ENCODE measurements around the gene POFUT2.

The POFUT2 gene

GRCh38 chr21:45282283-45283034, 5.2 kb downstream of the POFUT2 start:
- DNase-seq, result no peak

- DNase-seq, result no peak
Observed at GRCh38 chr21:45281411-45282282, 6.0 kb downstream of the POFUT2 start.

GRCh38 chr21:45280969-45281368, 6.7 kb downstream of the POFUT2 start:
- DNase-seq, result no peak

- DNase-seq, result no peak
Observed at GRCh38 chr21:45280178-45280821, 7.4 kb downstream of the POFUT2 start.

DNA sequence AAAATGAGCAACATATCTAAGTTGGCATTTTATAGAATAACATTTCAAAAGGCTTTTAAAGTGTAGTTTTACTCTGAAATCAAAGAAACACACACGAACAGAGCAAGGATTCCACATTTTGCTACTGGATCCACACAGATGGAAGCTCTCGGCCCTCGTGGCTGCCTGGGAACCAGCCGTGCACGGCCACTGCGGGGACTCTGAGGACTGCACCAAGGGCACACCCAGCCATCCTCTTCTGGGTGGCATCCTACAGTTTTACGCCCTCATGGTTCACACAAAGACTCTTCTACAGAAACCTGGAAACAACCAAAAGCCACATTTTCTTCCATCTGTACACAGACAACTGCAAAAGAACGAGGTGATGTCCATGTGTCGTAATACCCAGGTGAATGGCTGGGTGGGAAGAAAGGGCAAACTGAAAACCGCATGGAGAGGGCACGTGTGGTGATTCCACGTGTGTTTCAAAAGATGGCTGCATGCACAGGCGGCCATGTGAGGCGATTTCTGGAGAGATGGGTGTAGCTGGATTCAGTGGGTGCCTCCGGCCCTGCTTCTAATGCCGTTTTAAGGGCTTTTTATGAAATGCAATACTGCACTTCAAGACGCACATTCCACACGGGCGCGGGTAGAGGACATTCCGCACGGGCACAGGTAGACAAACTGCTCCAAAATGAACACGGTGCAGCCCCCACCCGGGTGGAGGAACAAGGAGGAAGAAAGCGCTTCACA, 8.1 kb downstream of the POFUT2 start:
- DNase-seq, result no peak

GRCh38 chr21:45278156-45278911, 9.4 kb downstream of the POFUT2 start:
- no peak for DNase-seq

DNA sequence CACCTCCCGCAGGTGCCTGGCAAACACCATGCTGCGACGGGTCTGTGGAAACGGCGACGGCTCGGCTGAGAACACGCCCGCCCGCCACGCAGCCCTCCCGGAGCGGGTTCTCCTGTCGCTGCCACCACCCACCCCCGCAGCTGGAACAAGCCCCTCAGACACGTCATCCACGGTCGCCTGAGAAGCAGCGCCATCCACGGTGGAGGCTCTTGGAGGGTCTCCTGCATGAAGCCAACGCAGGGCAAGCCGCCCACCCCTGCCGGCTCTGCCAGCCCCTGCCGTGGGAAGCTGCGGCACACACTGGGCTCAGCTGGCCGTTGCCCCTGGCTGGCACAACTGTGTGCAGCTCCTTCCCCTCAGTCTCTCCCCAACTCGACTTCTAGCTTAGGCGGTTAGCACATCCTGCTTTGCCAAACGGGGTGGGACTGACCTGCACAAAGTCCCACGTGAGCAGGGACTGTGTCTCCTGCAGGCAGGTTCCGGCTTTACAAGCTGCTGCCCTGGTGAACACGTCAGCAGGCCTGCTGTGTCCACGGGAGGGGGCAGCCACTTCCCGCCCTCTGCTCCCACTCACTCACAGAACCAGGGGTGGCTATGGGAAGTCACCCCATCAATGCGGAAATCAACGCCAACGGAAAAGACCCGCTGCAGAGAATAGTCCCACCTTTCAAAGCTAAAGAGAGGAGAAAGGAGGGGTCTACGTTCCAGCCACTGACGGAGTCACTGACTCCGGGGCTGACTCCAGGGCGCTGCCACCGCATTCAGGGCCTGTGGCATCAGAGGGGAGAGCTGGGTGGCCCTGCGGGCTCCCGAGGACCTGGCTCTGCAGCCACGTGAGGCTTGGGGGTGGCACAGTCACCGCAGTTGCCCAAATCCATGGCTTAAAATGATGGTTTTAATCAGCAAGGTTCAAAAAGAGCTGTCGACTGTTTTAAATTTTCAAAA, 10.3 kb downstream of the POFUT2 start:
- DNase-seq, result no peak

GRCh38 chr21:45276596-45276995, 11.1 kb downstream of the POFUT2 start:
- no peak for DNase-seq

- DNase-seq, result no peak
Observed at GRCh38 chr21:45270306-45270821, 17.3 kb downstream of the POFUT2 start.

DNA sequence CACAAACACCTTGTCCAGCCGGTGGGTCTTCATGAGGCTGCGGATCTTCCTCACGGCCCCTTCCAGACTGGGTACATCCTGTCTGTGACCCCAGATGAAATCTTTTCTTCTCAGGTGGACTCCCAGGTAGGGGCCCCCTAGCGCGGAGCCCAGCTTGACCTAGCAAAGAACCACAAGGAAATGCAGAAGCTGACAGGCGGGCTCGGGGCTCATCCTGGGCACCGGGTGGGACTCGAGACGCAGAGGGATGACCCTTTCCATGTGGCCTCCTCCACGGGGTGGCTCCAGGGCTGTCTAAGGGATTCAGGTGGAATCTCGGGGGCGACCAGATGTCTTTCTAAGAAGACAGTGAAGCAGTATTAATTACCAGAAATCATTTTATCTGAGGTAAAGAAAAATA, 17.8 kb downstream of the POFUT2 start:
- no peak for DNase-seq

DNA sequence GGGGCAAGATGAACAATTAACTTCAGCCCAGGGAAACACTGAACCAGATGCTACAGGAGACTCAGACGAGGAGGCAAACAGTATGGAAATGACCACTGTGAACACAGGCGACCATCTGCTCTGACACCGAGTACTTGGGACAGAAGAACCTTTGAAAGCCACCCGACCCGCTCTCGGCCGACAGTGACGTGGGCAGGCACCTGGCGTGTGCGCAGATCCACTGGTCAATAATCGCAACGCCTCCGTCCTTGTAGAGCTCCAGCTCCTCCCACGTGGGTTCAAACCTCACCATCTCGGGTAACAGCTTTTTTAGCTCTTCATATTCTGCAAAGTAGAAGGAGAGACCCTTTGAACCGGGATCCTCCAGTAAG, 20.3 kb downstream of the POFUT2 start:
- no peak for DNase-seq

- peak; percentile 59 for DNase-seq
Observed at GRCh38 chr21:45266518-45267389, 20.9 kb downstream of the POFUT2 start.

DNA sequence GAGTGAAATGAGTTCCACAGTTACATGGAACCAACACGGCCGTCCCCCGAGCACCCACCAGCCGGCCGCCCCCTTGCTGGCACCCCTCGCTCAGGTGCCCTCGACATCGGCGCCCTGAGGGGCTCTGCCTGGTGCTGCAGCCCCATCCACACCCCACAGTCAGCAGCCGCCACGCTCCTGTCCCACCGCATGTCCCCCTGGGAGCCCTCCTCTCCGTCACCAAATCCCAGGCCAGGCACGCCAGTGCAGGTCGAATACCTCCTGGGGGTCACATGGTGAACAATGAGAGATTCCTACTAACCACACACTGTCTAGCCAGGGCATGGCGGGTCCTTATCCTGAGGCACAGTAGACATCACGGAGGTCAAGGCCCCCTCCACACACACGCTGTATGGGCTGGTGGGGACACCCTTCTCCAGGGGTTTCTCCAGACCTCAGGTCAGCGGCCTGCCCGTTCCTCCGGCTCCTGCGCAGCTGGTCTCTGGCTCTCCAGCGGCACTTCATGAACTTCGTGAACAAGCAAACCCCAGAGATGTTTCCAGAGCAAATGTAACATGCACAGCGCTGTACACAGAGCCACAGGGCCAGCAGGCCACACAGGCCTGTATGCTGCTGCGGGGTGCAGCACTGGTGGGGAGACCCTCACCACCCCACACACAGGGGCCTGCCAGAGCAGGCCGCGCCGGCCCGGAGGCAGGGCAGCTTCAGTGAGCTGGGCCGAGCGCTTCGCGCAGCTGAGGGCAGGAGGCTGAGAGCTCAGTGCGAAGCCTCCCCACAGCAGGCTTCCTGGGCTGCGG, 21.8 kb downstream of the POFUT2 start:
- no peak for DNase-seq

GRCh38 chr21:45264912-45265515, 22.7 kb downstream of the POFUT2 start:
- no peak for DNase-seq

DNA sequence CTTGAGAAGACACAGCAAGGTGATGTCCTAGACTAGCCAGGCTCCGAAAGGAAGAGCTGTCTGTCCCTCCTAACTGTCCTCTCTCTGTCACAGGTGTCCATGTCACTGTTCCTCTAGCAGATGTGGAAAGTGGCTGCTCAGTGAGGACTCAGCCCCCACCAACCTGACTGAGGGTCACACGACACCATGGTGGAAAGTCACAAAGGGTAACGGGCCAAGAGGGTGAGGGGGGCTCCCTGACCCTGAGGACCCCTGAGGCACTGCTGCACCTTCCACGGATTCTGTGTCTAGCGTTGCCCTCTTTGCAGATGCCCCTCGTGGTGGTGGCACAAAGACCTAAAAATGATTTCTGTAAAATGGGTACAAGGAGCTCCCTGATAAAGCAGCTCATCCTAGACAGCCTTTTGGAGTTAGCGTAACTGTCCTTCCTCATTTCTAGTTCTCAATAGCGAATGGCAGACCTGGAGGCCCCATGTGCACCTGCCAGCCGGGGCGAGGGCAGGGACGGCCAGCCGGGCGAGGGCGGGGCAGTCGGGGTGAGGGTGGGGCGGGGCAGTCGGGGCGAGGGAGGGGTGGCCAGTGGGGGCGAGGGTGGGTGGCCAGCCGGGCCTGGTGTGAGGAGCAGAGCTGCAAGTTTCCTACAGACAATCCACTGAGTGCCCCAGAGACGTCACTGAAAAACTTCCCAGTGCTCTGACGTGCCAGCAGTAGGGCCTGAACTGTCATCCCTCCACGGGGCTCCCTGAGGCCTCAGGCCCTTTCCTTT, 23.4 kb downstream of the POFUT2 start:
- no peak for DNase-seq

- DNase-seq, result no peak
Observed at GRCh38 chr21:45263534-45263933, 24.2 kb downstream of the POFUT2 start.

DNA sequence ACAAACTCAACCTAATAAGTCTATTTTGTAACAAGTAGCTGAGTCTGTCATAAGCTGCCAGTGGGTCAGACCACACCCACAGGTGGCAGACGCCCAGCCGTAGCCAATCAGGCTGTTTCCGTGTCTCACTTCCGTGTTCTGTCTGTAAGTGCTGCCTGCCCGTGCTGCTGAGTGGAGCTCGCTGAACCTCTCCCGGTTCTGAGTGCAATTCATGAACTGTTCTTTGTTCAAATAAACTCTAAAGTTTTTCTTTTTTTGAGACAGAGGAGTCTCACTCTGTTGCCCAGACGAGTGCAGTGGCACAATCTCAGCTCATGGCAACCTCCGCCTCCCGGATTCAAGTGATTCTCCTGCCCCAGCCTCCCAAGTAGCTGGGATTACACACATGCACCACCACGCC, 25.1 kb downstream of the POFUT2 start:
- no peak for DNase-seq

Data from CD4-positive, alpha-beta T cell treated with Interleukin-17A for 1 hour (primary cell).